ENCODE results near the gene TRAF3IP1. TPM values are rescaled to one million over a fixed set of nuclear protein-coding genes. Genes with fewer than 3 reads are reported as not detected.
A peak's percentile ranks its signal among the peaks of the same experiment; 100 is the strongest.

Gene TRAF3IP1
- polyA plus RNA-seq, 10 donors = 5.5 to 11.7 (median 8.3) TPM

DNA sequence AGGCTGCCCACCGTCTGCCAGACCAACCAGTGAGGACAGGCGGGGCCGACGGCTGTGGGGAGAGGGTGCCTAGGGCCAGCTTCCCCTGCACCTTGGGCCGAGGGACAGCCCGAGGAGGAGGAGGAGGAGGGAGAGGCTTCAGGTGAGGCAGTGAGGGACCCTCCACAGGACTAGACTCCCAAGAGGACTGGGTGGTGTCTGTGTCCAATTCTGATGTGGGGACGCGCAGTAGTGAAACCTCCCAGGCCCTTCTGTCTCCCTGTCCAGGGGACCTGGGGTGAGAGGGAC lies 86.6 kb downstream of the TRAF3IP1 start:
- DNase-seq = no peak

DNA sequence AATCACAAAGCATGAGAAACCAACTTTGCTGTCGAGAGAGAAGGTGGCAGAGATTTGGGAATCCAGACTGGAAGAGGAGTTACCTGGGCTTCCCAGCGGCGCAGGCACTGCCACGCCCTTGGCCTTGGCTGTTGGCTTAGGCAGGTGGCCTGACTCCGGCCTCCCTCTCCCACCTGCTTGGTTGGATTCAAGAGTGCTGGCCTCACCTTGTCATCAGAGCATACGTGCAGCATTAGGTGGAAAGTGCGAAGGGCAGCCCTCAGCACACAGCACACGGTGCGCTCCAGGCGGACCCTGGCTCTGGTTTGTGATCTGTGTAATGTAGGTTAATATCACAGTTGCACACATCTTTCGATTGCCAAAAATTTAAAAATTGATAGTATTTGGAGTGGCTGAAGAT lies 87.2 kb downstream of the TRAF3IP1 start:
- DNase-seq = no peak

DNA sequence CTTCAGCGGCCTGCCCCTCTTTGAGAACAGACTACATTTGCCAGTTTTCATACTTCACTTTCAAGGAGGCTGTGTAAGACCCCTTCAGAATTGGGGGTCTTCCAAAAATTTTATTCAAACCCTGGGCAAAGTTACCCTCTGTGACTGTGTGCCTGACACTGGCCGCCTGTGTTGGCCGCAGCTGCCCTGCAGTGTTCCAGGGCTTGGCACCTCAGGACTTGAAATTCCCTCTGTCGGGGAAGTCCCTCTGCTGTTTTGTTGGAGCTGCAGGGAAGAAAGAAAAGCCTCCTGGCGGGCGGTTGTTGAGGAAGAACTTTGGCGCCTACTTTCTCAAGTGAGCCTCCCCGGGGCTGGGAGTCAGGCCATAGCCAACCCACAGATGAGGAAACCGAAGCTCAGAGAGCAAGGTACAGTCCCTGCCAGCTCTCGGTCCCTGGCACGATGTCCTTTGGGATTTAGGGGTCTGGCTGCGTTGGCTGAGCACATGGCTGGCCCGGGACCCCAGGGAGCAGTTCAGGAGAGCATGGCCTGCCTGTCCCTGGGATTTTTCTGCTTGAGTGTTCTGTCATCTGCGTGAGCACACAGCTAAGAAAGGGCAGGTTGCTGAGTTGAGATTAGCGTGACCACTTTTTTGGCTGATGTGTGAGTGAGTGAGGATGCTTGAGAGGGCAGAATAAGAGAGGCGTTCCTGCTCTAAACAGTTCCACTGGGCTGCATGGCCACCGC lies 88.5 kb downstream of the TRAF3IP1 start:
- DNase-seq = no peak

DNA sequence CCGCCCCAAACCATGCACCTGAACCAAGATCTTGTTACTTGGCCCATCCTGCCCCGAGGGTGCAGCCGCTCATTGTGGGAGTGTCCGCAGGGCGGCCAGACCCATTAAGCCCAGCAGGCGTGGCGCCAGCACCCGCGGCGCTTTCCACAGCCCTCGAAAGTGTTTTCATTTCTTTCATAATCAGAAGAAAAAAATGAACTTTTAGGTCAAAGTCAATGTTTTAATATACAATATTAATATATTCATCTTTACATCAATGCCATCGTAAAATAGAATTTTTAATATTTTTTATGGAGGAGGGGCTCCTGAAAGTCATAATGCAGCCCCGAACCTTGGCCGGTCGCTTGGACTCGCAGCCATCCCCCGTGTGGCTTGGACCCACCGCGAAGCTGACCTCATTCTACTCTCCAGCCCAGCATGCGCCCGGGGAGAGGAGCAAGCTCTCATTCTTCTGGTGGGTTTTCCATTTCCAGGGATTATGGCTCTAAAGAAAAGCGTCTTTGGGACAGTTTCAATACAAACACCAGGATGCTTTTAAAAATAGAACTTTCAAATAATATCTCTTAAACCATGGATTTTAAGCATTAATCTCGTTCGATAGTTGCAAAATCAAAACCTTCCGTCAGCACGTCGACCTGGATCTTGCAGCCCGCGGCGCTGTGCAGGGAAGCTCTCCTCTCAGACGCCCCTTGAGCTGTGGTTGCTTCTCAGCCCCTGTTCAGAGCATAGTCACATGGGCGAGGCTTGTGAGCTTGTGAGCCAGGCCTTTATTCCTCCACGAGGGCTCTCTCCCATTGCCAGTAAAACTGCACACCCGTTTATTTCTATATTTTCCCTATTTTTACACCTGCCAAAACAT lies 89.3 kb downstream of the TRAF3IP1 start:
- DNase-seq = peak in 1 of 3 donors; percentile 24

DNA sequence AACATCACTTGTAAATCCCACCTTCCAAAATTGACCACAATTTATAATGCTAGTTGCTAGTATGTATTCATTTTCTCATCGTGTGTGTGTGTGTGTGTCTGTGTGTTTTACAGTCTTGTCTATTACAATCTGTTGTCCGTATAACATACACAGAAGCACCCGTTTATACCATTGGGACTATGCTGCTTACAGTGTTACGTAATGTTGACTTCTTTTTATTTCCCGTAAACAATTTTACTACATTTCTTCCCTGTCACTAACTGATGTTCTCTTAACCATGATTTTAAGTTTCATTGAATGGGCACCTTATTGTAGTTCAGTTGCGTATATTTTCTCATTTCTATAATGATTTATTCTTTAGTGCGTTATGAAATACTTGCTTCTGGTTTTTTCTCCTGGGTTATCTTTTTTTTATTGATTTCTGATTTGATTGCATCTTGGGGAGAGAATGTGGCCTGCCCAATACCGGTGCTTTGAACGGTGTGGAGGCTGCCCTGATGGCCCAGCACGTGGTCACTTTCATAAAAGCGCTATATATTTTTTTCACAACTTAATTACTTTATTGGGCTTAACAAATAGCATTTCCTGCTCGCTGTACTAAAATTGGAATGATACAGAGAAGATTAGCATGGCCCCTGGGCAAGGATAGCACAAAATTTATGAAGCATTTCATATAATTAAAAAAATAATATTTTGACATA lies 91.9 kb downstream of the TRAF3IP1 start:
- no peak for DNase-seq

DNA sequence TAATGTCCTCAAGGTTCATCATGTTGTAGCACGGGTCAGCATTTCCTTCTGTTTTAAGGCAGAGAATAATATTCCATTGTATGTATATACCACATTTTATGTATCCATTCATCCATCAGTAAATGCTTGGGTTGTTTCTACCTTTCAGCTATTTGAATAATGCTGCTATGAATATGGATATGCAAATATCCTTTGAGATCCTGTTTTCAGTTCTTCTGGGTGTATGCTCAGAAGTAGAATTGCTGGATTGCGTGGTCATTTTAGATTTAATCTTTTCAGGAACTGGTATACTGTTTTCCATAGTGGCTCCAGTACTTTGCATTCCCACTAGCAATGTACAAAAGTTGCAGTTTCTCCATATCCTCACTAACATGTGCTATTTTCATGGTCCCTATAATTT lies 93.0 kb downstream of the TRAF3IP1 start:
- DNase-seq = no peak

DNA sequence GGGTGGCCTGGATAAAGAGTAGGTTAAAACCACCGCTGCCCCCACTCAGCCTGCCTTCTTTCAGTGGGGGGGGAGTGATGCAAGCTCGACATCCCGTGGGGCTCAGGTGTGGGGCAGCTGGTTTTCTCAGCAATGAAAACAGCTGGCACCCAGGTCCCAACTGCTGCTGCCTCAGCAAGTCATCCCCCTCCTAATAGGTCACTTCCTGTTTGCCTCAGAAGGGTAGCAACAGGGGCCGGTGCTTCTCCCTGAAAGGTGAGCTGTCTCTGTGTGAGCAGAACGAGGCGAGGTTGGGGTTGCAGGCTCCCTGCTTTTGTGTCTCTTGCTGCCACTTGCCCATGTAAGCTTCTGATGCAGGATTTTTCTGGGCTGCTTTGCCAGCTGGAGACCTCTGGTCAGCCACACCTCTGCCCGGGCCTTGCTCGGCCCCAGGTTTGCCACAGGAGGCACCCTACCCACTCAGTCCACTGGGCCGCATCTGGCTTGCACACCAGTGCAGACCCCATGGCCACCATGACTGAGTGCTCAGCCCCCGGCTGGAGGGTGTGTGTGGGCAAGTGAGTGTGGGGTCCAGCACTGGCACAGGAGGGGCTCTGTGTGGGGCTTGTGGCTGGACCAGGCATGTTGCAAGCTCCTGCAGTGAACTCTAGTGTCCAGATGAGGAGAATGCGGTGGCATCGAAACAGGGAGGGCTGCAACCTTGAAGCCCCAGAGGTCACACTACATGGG lies 94.9 kb downstream of the TRAF3IP1 start:
- DNase-seq = no peak

DNA sequence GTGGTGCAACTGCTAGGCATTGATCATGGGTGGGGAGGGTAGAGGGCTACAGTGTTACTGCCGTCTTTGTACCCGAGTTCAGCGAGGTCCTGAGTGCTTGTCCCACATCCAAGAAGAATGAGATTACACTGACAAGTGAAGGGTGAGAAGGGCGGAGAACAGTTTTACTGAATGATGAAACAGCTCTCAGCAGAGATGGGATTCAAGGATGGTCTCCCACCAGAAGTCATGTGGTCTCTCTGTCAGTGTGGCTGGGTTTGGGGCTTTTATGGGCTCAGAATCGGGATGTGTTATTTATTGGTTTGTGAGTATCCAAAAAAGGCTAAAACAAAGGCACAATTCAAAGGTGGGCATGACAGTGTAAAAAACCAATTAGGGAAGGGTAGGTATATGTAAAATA lies 95.6 kb downstream of the TRAF3IP1 start:
- no peak for DNase-seq

DNA sequence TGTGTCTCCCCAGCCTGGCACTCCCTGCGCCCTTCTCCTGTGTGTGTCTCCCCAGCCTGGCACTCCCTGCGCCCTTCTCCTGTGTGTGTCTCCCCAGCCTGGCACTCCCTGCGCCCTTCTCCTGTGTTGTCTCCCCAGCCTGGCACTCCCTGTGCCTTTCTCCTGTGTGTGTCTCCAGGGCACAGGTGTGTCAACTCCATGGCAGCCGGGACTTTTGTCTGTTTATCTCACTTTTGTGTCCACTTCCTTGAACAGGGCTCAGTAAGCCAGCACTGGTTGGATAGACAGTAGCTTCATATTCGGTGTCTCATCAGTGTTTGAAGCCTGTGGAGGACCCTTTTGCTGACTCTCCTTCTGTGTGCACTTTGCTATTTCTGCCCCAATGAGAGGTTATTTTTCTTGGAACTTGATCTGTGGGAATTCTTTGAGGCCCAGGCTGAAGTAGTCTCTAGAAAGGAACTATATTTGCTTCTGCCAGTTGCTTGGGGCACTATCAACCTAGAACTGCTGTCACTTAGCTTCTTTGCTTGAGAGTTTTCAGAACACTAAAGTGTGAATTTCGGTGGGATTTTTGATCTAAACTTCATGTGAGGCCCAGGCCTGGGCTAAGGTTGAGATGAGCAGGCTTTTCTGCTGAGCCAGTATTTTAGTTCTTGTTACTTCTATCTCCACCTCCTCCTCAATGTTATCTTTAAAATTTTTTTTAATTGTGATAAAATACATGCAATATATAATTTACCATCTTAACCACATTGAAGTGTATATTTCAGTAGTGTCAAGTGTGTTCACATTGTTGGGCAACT lies 98.1 kb downstream of the TRAF3IP1 start:
- no peak for DNase-seq

DNA sequence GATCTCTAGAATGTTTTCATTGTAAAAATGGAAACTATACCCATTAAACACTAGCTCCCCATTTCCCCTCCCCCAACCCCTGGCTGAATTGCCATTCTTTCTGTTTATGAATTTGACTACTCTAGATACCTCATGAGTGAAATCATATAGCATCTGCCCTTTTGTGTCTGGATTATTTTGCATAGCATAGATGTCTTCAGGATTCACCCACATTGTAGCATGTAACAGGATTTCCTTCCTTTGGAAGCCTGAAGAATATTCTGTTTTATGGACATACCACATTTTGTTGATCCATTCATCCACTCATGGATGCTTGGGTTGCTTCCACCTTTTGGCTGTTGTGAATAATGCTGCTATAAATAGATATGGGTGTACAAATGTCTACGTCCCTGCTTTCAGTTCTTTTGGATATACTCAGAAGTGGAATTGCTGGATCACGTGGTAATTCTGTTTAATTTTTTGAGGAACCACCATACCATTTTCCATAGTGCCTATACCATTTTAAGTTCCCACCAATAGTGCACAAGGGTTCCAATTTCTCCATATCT lies 98.8 kb downstream of the TRAF3IP1 start:
- no peak for DNase-seq

DNA sequence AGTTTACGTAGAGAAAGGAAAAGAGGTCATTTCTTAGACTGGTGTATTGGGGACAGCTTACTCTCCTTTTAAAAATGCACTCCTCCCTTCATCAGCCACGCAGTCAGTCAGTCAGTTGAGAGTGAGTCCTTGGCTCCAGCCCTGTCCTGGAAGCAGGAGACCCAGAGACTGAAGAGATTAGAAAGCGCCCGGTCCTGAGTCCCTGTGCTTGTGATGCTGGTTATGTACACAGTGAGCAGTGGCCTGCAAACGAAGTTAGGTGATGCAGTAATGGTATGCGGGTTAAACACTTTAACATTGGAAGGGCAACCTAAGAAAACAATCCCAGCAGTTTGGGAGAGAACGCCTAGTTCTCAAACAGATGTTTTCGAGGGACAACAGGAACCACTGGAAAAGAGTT lies 100.1 kb downstream of the TRAF3IP1 start:
- DNase-seq = no peak

DNA sequence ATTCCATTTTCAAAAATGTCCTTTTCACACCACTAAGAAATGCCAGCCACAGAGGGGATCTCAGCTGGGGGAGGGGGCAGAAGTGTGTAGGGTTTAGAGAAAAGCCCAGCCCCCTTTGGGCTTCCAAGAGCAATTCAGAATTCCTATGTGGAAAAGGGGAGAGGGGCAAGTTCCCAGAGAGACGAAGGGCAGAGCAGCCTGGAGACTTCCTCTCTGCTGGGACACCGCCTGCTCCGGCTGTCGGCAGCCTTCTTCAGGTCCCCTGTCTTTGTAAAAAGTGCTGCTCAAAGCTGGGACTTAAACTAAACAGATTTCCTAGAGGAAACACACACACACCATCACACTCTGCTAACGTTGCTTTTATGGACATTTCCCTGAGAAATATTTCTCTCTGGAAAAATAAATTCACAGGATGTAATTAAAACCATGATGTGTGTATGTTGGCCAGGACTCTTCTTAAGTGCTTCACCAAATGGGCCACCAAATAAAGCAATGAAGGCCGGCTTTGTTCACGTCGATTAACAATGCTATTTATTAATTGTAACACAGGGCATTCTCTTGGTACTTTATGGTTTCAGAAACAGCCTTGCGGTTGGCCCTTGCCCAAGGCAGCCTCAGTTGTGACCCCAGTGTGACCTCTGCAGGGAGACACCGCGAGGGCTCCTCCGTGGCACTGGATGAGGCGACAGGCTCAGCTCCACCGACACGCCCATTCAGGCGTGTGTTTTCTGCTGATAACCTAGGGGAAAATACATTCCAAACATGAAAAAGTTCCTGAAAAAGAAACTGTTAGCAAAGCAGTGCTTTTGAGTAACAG lies 100.8 kb downstream of the TRAF3IP1 start:
- DNase-seq = peak in 1 of 3 donors; percentile 57

DNA sequence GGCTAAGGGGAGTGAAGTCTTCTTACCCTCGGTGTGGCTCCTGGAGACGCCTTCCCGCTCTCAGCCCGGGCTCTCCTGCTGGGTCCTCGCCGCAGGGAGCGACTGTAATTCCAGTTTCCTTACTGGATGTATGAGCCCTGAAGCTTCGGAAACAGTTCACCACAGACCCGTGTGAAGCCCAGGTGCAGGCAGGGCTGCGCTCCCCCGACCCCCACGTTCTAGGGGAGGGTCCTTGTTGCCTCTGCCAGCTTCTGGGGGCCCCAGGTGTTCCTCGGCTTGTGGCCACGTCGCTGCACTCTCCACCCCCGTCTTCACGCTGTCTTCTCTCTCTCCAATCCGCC lies 101.3 kb downstream of the TRAF3IP1 start:
- DNase-seq = no peak

DNA sequence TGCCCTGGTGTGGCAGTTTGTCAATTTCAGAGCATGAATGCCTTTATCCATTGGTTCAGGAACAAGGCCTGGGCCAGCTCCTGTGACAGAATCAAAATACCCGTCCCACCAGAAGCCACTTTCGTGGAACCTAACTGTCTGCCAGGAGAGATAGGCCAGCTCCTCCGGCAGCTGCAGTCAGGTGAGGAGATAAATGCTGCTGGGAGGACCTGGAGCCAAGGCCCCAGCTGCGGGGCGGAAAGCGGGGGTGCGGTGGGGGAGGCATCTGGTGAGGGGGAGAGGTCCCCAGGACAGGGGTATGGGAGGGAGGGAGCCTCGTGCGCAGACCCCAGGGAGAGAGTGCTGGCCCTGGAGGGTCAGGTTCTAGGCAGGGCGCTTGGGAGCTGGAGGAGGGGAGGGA lies 102.0 kb downstream of the TRAF3IP1 start:
- DNase-seq = no peak

DNA sequence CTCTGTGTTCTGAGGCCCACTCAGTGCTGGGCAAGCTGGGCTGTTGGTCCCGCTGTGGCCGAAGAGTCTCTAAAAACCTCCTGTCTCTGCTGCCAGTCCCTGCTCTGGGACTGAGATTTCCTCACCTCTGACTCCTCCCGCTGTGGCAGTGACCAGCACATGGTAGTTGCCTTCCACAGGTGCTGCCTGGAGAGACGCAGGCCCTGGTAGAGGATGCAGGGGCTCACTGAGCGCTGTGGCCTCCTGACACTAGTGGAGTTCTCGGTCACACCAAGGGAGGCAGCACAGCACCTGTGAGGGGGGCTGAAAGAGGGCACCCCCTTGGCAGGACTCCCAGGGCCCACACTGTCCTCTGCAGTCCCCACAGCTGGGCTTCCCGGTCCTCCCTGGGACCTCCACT lies 102.6 kb downstream of the TRAF3IP1 start:
- DNase-seq = no peak

DNA sequence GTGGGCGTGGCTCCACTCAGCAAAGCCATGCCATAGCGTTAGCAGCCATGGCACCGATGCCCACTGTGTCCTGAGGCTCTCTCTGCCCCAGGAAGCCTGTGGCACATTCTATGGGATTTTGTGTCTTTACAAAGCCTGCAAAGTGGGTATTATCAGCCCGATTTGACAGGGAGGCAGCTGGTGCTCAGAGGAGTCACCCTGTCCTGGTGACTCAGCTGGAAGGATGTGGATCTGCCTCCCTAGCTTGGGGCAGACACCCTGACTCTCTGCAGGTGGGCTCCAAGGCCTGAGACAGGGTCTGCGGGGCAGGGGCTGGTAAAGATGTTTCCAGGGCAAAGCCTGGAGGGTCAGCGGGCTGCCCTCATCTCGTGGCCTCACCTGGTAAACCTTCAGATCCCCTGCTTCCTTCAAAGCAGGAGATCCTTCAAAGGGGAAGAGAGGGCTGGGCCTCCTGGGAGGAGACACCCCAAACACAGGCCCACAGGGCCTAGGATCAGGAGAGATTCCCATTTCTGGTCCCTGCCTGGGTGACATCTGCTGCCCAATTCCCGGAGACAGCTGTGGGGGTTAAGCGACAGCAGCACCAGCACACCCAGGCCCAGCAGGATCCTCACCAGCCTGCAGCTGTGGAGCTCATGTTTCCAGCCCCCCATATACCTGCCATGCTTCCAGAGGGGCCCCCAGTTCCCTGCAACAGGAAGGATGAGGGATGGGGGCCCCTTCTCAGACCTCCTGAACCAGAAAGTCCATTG lies 103.4 kb downstream of the TRAF3IP1 start:
- DNase-seq = no peak

DNA sequence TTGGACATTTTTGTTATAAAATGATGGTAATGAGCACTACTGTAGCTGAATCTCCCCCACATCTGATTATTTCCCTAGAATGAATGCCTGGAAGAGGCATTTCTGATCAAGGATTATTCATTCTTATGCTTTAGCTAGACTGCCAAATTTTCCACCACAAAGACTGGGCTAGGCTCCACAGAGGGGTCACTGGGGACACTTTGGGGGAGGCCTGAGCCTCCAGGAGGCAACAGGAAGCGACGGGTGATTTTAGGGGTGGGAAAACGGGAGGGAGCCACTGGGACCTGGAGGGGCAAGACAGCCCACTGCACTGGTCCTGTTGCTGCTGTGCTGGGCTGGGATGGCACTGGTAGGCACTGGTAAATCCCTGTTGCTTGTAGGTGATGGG lies 104.0 kb downstream of the TRAF3IP1 start:
- peak in 2 of 3 donors; percentile 47 to 66 for DNase-seq

DNA sequence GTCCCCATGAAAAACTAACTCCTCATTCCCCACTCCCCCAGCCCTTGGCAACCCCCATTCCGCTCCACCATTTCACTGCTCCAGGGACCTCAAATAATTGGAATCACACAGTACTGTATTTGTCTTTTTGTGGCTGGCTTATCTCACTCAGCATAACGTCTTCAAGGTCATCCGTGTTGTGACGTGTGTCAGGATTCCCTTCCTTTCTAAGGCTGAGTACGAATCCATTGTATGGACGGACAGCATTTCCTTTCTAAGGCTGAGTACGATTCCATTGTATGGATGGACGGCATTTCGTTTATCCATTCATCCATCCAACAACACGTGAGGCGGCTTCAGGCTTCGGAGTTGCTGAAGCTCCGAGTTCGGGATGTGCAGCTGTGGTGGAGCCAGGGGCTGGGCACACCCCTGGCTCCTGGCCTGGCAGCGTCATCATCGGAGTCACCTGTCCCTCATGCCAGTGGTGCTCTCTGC lies 105.2 kb downstream of the TRAF3IP1 start:
- no peak for DNase-seq

DNA sequence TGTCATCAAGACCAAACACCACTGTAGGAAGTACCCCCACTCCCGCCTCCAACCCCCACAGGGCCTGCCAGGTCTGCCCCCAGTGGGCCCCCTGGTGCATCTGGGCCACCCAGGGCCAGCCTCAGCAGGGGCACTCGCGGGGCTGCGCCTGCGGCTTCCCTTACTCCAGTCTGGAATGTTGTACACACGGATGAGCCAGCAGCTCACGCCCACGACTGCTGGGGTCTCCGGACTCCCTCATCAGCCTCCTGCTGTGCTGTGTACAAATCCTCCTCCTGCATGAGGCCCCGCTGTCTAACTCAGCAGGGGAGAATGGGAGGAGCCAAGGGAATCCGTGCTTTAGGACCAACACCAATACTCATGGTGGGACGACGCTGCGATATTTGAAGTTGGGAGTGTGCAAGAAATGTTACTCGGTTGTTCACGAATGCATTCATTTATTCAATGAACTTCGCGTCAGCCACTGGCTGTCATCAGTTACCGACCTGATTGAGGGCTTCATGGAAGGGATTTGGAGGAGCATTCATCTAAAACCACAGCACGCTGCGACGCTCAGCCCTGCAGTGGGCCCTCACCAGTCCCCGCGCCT lies 105.8 kb downstream of the TRAF3IP1 start:
- peak in 1 of 3 donors; percentile 72 for DNase-seq

Measured in muscle of back (tissue), 11 donors.